SK-N-SH (cell line): ENCODE data around the gene ENOPH1. TPM values are rescaled to one million over a fixed set of nuclear protein-coding genes. Genes with fewer than 3 reads are reported as not detected.

Source experiments
- CTCF ChIA-PET: fragments of 300-600, 350-600 bp; formaldehyde crosslinking; extraction: SDS; loops from one replicate; lab custom pipeline; 2021; lab: Yijun Ruan, JAX
- POLR2A ChIA-PET: fragments of 350-600 bp; sonication (Branson Sonifier 250); formaldehyde crosslinking; extraction: SDS; loops from one replicate; lab custom pipeline; 2020; ENCODE audit warnings: antibody characterized with exemption, inconsistent platforms; lab: Yijun Ruan, JAX
- DNase-seq: peaks from one replicate; pipeline ENCODE4 v3.0.0; 2012
- H2AFZ ChIP-seq: fragments of 200-600 bp; sonication (generic); 2 replicates; pipeline ENCODE4 v1.8.1; 2016; ENCODE audit warnings: antibody characterized with exemption, mild to moderate bottlenecking, low read depth
- H3F3A ChIP-seq: fragments of 200-600 bp; sonication (generic); replicated peaks from 2 replicates; pipeline ENCODE3; 2016; ENCODE audit warnings: antibody characterized with exemption, mild to moderate bottlenecking; ENCODE audit not compliant: insufficient read depth
- H3K27ac ChIP-seq, 2 experiments: fragments of 200-500 bp in 1 of 2; fragments of 200-600 bp in 1 of 2; sonication (Bioruptor generic) in 1 of 2; sonication (generic), shearing (Covaris generic) in 1 of 2; 2 replicates each; pipeline versions ENCODE4 v1.5.1 to v1.6.1; 2014 to 2016; ENCODE audit warnings: low read depth in 2 of 2, inconsistent platforms in 1 of 2, low read length in 1 of 2, mild to moderate bottlenecking in 1 of 2, mixed read lengths in 1 of 2
- H3K27me3 ChIP-seq: fragments of 200-600 bp; sonication (generic), shearing (Covaris generic); 2 replicates; pipeline ENCODE4 v1.6.1; 2016; ENCODE audit warnings: mixed run types; ENCODE audit not compliant: insufficient read depth
- H3K36me3 ChIP-seq, 2 experiments: fragments of 200-500 bp in 1 of 2; fragments of 200-600 bp in 1 of 2; sonication (Bioruptor generic) in 1 of 2; sonication (generic) in 1 of 2; replicated peaks in 1 of 2; 2 replicates each; pipeline versions ENCODE3 to v1.5.1; 2014 to 2016; ENCODE audit warnings: low read length in 1 of 2, mild to moderate bottlenecking in 1 of 2; ENCODE audit not compliant: insufficient read depth in 2 of 2, control insufficient read depth in 1 of 2
- H3K4me1 ChIP-seq, 2 experiments: fragments of 200-500 bp in 1 of 2; fragments of 200-600 bp in 1 of 2; sonication (Bioruptor generic) in 1 of 2; sonication (generic), shearing (Covaris generic) in 1 of 2; 2 replicates each; pipeline versions ENCODE4 v1.5.1 to v1.6.1; 2014 to 2016; ENCODE audit warnings: low read depth in 1 of 2, low read length in 1 of 2, mixed run types in 1 of 2; ENCODE audit not compliant: insufficient read depth in 2 of 2, control insufficient read depth in 1 of 2
- H3K4me2 ChIP-seq: fragments of 200-600 bp; sonication (generic), shearing (Covaris generic); 2 replicates; pipeline ENCODE4 v1.6.1; 2017; ENCODE audit warnings: mixed run types
- H3K4me3 ChIP-seq, 2 experiments: fragments of 200-500 bp in 1 of 2; fragments of 200-600 bp in 1 of 2; sonication (Bioruptor generic) in 1 of 2; sonication (generic), shearing (Covaris generic) in 1 of 2; 2 replicates each; pipeline versions ENCODE4 v1.5.1 to v1.8.1; 2014 to 2016; ENCODE audit warnings: low read depth in 2 of 2, inconsistent platforms in 1 of 2, low read length in 1 of 2, mild to moderate bottlenecking in 1 of 2, mixed read lengths in 1 of 2, moderate library complexity in 1 of 2
- H3K79me2 ChIP-seq: fragments of 200-600 bp; sonication (generic); 2 replicates; pipeline ENCODE4 v1.8.1; 2017; ENCODE audit warnings: mild to moderate bottlenecking; ENCODE audit not compliant: insufficient read depth
- H3K9ac ChIP-seq: fragments of 200-600 bp; sonication (generic); 2 replicates; pipeline ENCODE4 v1.6.1; 2017; ENCODE audit warnings: mixed run types
- H3K9me2 ChIP-seq: fragments of 200-600 bp; sonication (generic); 2 replicates; pipeline ENCODE4 v1.6.1; 2017; ENCODE audit warnings: mixed run types
- H3K9me3 ChIP-seq: fragments of 200-600 bp; sonication (generic); 2 replicates; pipeline ENCODE4 v1.6.1; 2017; ENCODE audit warnings: mixed run types, mild to moderate bottlenecking, moderate library complexity
- H4K20me1 ChIP-seq: fragments of 200-600 bp; sonication (generic); 2 replicates; pipeline ENCODE4 v1.6.1; 2017; ENCODE audit warnings: mild to moderate bottlenecking, mixed run types; ENCODE audit not compliant: insufficient read depth
- CHD2 ChIP-seq: fragments of 150-350 bp; IDR thresholded peaks from 2 replicates; pipeline ENCODE4 v1.6.1; 2018; ENCODE audit warnings: low read length; ENCODE audit not compliant: partially characterized antibody
- ELF1 ChIP-seq: IDR thresholded peaks from 2 replicates; pipeline ENCODE4 v1.4.0; 2012
- EP300 ChIP-seq, 2 experiments: IDR thresholded peaks; 2 replicates each; pipeline versions ENCODE4 v1.4.0 to v1.6.1; 2012; ENCODE audit warnings: borderline replicate concordance in 1 of 2, low read depth in 1 of 2, low read length in 1 of 2
- FOSL2 ChIP-seq: IDR thresholded peaks from 2 replicates; pipeline ENCODE4 v1.4.0; 2012; ENCODE audit warnings: low read depth, mild to moderate bottlenecking, moderate library complexity, borderline replicate concordance
- FOXJ3 ChIP-seq: sonication (generic); formaldehyde crosslinking; IDR thresholded peaks from 2 replicates; pipeline ENCODE4 v1.5.1; 2020; ENCODE audit warnings: mild to moderate bottlenecking, missing genetic modification reagents
- GABPA ChIP-seq: IDR thresholded peaks from 2 replicates; pipeline ENCODE4 v1.4.0; 2012; ENCODE audit warnings: low read depth, mild to moderate bottlenecking
- IRF3 ChIP-seq: fragments of 150-350 bp; IDR thresholded peaks from 2 replicates; pipeline ENCODE4 v1.6.1; 2016; ENCODE audit warnings: mild to moderate bottlenecking, low read depth, low read length
- JUND ChIP-seq: IDR thresholded peaks from 2 replicates; pipeline ENCODE4 v1.4.0; 2012
- MEF2A ChIP-seq: IDR thresholded peaks from 2 replicates; pipeline ENCODE4 v1.4.0; 2012; ENCODE audit warnings: low read depth, borderline replicate concordance
- MXI1 ChIP-seq: IDR thresholded peaks from 2 replicates; pipeline ENCODE4 v1.6.1; 2012; ENCODE audit warnings: mild to moderate bottlenecking, low read depth, low read length, improper control_type of control experiment
- NFIC ChIP-seq: IDR thresholded peaks from 2 replicates; pipeline ENCODE4 v1.4.0; 2012; ENCODE audit warnings: borderline replicate concordance
- NRF1 ChIP-seq: IDR thresholded peaks from 2 replicates; pipeline ENCODE4 v1.6.1; 2012; ENCODE audit warnings: low read depth, mild to moderate bottlenecking, low read length
- RCOR1 ChIP-seq: fragments of 150-350 bp; IDR thresholded peaks from 2 replicates; pipeline ENCODE4 v1.6.1; 2017; ENCODE audit warnings: antibody characterized with exemption, low read length
- REST ChIP-seq: IDR thresholded peaks from 2 replicates; pipeline ENCODE4 v1.6.1; 2012; ENCODE audit warnings: mild to moderate bottlenecking, low read depth, low read length, moderate library complexity
- TAF1 ChIP-seq: IDR thresholded peaks from 2 replicates; pipeline ENCODE4 v1.6.1; 2012; ENCODE audit warnings: low read depth, mild to moderate bottlenecking, low read length, moderate library complexity, borderline replicate concordance
- TEAD4 ChIP-seq: IDR thresholded peaks from 2 replicates; pipeline ENCODE4 v1.4.0; 2012; ENCODE audit warnings: mild to moderate bottlenecking, borderline replicate concordance; ENCODE audit not compliant: insufficient read depth
- USF2 ChIP-seq: fragments of 150-350 bp; IDR thresholded peaks from 2 replicates; pipeline ENCODE4 v1.6.1; 2017; ENCODE audit warnings: antibody characterized with exemption, low read length, low read depth, borderline replicate concordance
- YY1 ChIP-seq: IDR thresholded peaks from 2 replicates; pipeline ENCODE4 v1.4.0; 2012; ENCODE audit warnings: low read depth, mild to moderate bottlenecking
- WGBS: methylation state at CpG from one replicate; pipeline ENCODE4 v1.1.6; 2017; ENCODE audit warnings: low lambda C conversion rate; 5-methylcytosine and 5-hydroxymethylcytosine counted together
- polyA plus RNA-seq, 3 experiments: library from polyadenylated mRNA; depleted of rRNA; stranded (reverse); fragments of >200 nt; gene quantifications; 2 replicates each; pipeline ENCODE4 v1.2.3, GENCODE V29; 2012

ENOPH1 gene
- polyA plus RNA-seq, 1 of the 3 experiments (the other 2 are of a cell fraction): 14.9 TPM

- no peaks in the 10 kb centered on the region for H3K27me3 ChIP-seq
- no peak overlapping the region for H3K4me2 ChIP-seq
- no peak overlapping the region for H3K4me3 ChIP-seq
- TF ChIP-seq YY1: no peak
- TF ChIP-seq USF2: no peak
- TF ChIP-seq JUND: no peak
- TF ChIP-seq REST: no peak
- TF ChIP-seq CHD2: no peak
- TF ChIP-seq EP300 (IDR thresholded peaks at IDR 0.05; ENCODE audit: borderline replicate concordance in 1 of 2, low read depth in 1 of 2, low read length in 1 of 2): no peak
- TF ChIP-seq NFIC: no peak
- no peak for TF ChIP-seq TEAD4
- TF ChIP-seq FOXJ3 (CRISPR knock-in tag): no peak
- TF ChIP-seq MXI1: no peak
- TF ChIP-seq MEF2A: no peak
- TF ChIP-seq FOSL2: no peak
- TF ChIP-seq TAF1: no peak
- no peak for TF ChIP-seq ELF1
- TF ChIP-seq IRF3: no peak
- no peak for TF ChIP-seq NRF1
- TF ChIP-seq GABPA: no peak
- TF ChIP-seq RCOR1: no peak
- no peaks in the 10 kb centered on the region for H3K79me2 ChIP-seq
- 94% methylated on average over 10 of the region's 10 CpGs for WGBS
- CTCF ChIA-PET: no interaction called here
- H3K27ac ChIP-seq: no peak overlapping the region
- H3K9ac ChIP-seq: no peak overlapping the region
- no peaks in the 10 kb centered on the region for H3K4me1 ChIP-seq
- peaks cover 0 to 8% of the 10 kb centered on the region in 2 experiments for H3K36me3 ChIP-seq
- H3F3A ChIP-seq: no peaks in the 10 kb centered on the region
- DNase-seq: no peak
- no peak overlapping the region for H2AFZ ChIP-seq
- POLR2A ChIA-PET: no interaction called here
- no peaks in the 10 kb centered on the region for H4K20me1 ChIP-seq
- no peaks in the 10 kb centered on the region for H3K9me3 ChIP-seq
- H3K9me2 ChIP-seq: no peaks in the 10 kb centered on the region
Measured at GRCh38 chr4:82480771-82481505, 50.5 kb downstream of the ENOPH1 start.
